ENCODE data around the gene ATP8A2. TPM values are rescaled to one million over a fixed set of nuclear protein-coding genes. Genes with fewer than 3 reads are reported as not detected.

ATP8A2 gene
- total and polyA plus RNA-seq, 12 donors, result under 0.01 to 0.18 (median 0.10) TPM; not detected in 3

- H3K4me3 ChIP-seq, result no peak overlapping the region
- no peaks in the 10 kb centered on the region for H3K4me1 ChIP-seq
- no peak for TF ChIP-seq CTCF (IDR thresholded peaks at IDR 0.05)
- intact Hi-C loops (cut with DNase I), result no loop called here
- peaks cover 0 to 5% (median 0%) of the 10 kb centered on the region in 7 donors for H3K27me3 ChIP-seq
- H3K9me3 ChIP-seq, result peaks cover 0 to 25% (median 4%) of the 10 kb centered on the region in 11 donors
- no peak overlapping the region for H3K27ac ChIP-seq
- no peak for ATAC-seq
- H3K36me3 ChIP-seq, result no peaks in the 10 kb centered on the region
- 43 to 97% methylated on average over 1 of the region's 1 CpG for WGBS, 2 donors
- DNase-seq, result no peak
Measured at GRCh38 chr13:25649001-25649633, 277.3 kb downstream of the ATP8A2 start.

- intact Hi-C loops (cut with DNase I), result no loop called here
- Histone ChIP-seq H3K36me3 (no peaks in the 10 kb centered on the region), H3K4me3 (no peak overlapping the region), H3K9me3 (peaks cover 0 to 15% (median 0%) of the 10 kb centered on the region in 11 donors), H3K27ac (no peak overlapping the region), H3K27me3 (peaks cover 0 to 12% (median 4%) of the 10 kb centered on the region in 7 donors), H3K4me1 (no peaks in the 10 kb centered on the region)
- no peak for ATAC-seq
- DNase-seq, result no peak
- no peak for TF ChIP-seq CTCF (IDR thresholded peaks at IDR 0.05)
- WGBS, 2 donors, result 30 to 56% methylated on average over 2 of the region's 2 CpGs
Measured at GRCh38 chr13:25652764-25653163, 281.0 kb downstream of the ATP8A2 start.

GRCh38 chr13:25654322-25654721 is 282.5 kb downstream of the ATP8A2 start:
- H3K9me3 ChIP-seq, result peaks cover 0 to under 1% (median 0%) of the 10 kb centered on the region in 11 donors
- no peaks in the 10 kb centered on the region for H3K36me3 ChIP-seq
- peaks cover 0 to 18% (median 4%) of the 10 kb centered on the region in 7 donors for H3K27me3 ChIP-seq
- no peak overlapping the region for H3K27ac ChIP-seq
- 92 to 94% methylated on average over 4 of the region's 4 CpGs for WGBS, 2 donors
- ATAC-seq (no peak), DNase-seq (no peak)
- intact Hi-C loops (cut with DNase I), result no loop called here
- H3K4me1 ChIP-seq, result no peaks in the 10 kb centered on the region
- TF ChIP-seq CTCF (IDR thresholded peaks at IDR 0.05), result no peak
- H3K4me3 ChIP-seq, result no peak overlapping the region

- H3K9me3 ChIP-seq, result no peaks in the 10 kb centered on the region
- 44 to 57% methylated on average over 3 of the region's 3 CpGs for WGBS, 2 donors
- DNase-seq, result no peak
- H3K4me3 ChIP-seq, result no peak overlapping the region
- H3K36me3 ChIP-seq, result no peaks in the 10 kb centered on the region
- no peaks in the 10 kb centered on the region for H3K4me1 ChIP-seq
- H3K27ac ChIP-seq, result no peak overlapping the region
- H3K27me3 ChIP-seq, result peaks cover 0 to 18% (median 4%) of the 10 kb centered on the region in 7 donors
- no peak for TF ChIP-seq CTCF (IDR thresholded peaks at IDR 0.05)
- no peak for ATAC-seq
- intact Hi-C loops (cut with DNase I), result no loop called here
Measured at GRCh38 chr13:25657157-25657556, 285.4 kb downstream of the ATP8A2 start.
